GM23338 (cell line): Measurements from ENCODE around the gene SND1. TPM values are rescaled to one million over a fixed set of nuclear protein-coding genes. Genes with fewer than 3 reads are reported as not detected.

Source experiments
- ATAC-seq: fragments of 200-7000 bp; cut with Tn5 transposase; 3 replicates; pipeline ENCODE4 v1.9.1; 2020
- DNase-seq: peaks from one replicate; pipeline ENCODE4 v3.0.0-alpha.2; 2015; ENCODE audit warnings: low spot score
- H2AFZ ChIP-seq: fragments of 200-600 bp; sonication (generic); 2 replicates; pipeline ENCODE4 v1.8.0; 2016; ENCODE audit warnings: antibody characterized with exemption, mild to moderate bottlenecking, moderate library complexity
- H3F3A ChIP-seq: fragments of 200-600 bp; sonication (generic); replicated peaks from 2 replicates; pipeline ENCODE4 v1.8.0; 2017; ENCODE audit warnings: antibody characterized with exemption, mixed run types, low read depth
- H3K27ac ChIP-seq: fragments of 200-600 bp; sonication (generic); 2 replicates; pipeline ENCODE4 v1.6.1; 2016; ENCODE audit warnings: low read depth
- H3K27me3 ChIP-seq: fragments of 200-600 bp; sonication (generic); 2 replicates; pipeline ENCODE4 v1.8.0; 2016; ENCODE audit warnings: mild to moderate bottlenecking, mixed run types, moderate library complexity; ENCODE audit not compliant: insufficient read depth
- H3K36me3 ChIP-seq: fragments of 200-600 bp; sonication (generic); 2 replicates; pipeline ENCODE4 v1.8.0; 2016; ENCODE audit warnings: mild to moderate bottlenecking; ENCODE audit not compliant: insufficient read depth
- H3K4me1 ChIP-seq: fragments of 200-600 bp; sonication (generic); 2 replicates; pipeline ENCODE4 v1.8.0; 2016; ENCODE audit warnings: mild to moderate bottlenecking, moderate library complexity; ENCODE audit not compliant: insufficient read depth
- H3K4me2 ChIP-seq: fragments of 200-600 bp; sonication (generic); 2 replicates; pipeline ENCODE4 v1.7.1; 2017; ENCODE audit warnings: mixed run types
- H3K4me3 ChIP-seq: fragments of 200-600 bp; sonication (generic); 2 replicates; pipeline ENCODE4 v1.6.1; 2016; ENCODE audit warnings: mixed run types
- H3K79me2 ChIP-seq: fragments of 200-600 bp; sonication (generic); replicated peaks from 2 replicates; pipeline ENCODE4 v1.8.0; 2017; ENCODE audit warnings: mild to moderate bottlenecking; ENCODE audit not compliant: insufficient read depth
- H3K9me2 ChIP-seq: fragments of 200-600 bp; sonication (generic); 2 replicates; pipeline ENCODE4 v1.8.0; 2017; ENCODE audit not compliant: insufficient read depth
- H4K20me1 ChIP-seq: fragments of 200-600 bp; sonication (generic); replicated peaks from 2 replicates; pipeline ENCODE4 v1.8.0; 2017; ENCODE audit warnings: mild to moderate bottlenecking; ENCODE audit not compliant: insufficient read depth
- H3K27ac Mint-ChIP-seq: 2 replicates; pipeline ENCODE4 v1.8.0; 2020; ENCODE audit warnings: inconsistent platforms, mild to moderate bottlenecking, moderate library complexity, mixed read lengths
- H3K27me3 Mint-ChIP-seq: 3 replicates; pipeline ENCODE4 v1.8.0; 2022; ENCODE audit warnings: low read depth, mild to moderate bottlenecking, moderate library complexity, mixed read lengths, inconsistent platforms; ENCODE audit not compliant: insufficient read depth, poor library complexity
- H3K36me3 Mint-ChIP-seq: 3 replicates; pipeline ENCODE4 v1.8.0; 2021; ENCODE audit warnings: low read depth, mild to moderate bottlenecking, inconsistent platforms, moderate library complexity, mixed read lengths
- H3K4me1 Mint-ChIP-seq: 3 replicates; pipeline ENCODE4 v1.8.0; 2020; ENCODE audit warnings: mild to moderate bottlenecking, inconsistent platforms, mixed read lengths
- H3K4me3 Mint-ChIP-seq: 3 replicates; pipeline ENCODE4 v1.8.0; 2021; ENCODE audit warnings: moderate library complexity, mild to moderate bottlenecking, inconsistent platforms, mixed read lengths
- H3K9me3 Mint-ChIP-seq: 3 replicates; pipeline ENCODE4 v1.8.0; 2020; ENCODE audit warnings: moderate library complexity, mild to moderate bottlenecking, inconsistent platforms, mixed read lengths
- CREB1 ChIP-seq: fragments of 250-450 bp; sonication (Bioruptor Pico); IDR thresholded peaks from 2 replicates; pipeline ENCODE4 v1.5.0; 2020; ENCODE audit warnings: low read depth, mild to moderate bottlenecking, moderate library complexity
- EZH2 ChIP-seq: fragments of 200-600 bp; sonication (generic); IDR thresholded peaks from one replicate; pipeline ENCODE4 v1.8.0; 2017; ENCODE audit warnings: antibody characterized with exemption, mild to moderate bottlenecking, low read depth; ENCODE audit not compliant: unreplicated experiment
- EZH2phosphoT487 ChIP-seq: fragments of 200-600 bp; sonication (generic); IDR thresholded peaks from one replicate; pipeline ENCODE4 v1.8.1; 2018; ENCODE audit warnings: antibody characterized with exemption; ENCODE audit not compliant: unreplicated experiment
- JUNB ChIP-seq: IDR thresholded peaks from one replicate; pipeline ENCODE4 v1.6.1; 2016; ENCODE audit warnings: antibody characterized with exemption; ENCODE audit not compliant: unreplicated experiment
- NANOG ChIP-seq: IDR thresholded peaks from 2 replicates; pipeline ENCODE4 v1.6.1; 2016; ENCODE audit warnings: antibody characterized with exemption, borderline replicate concordance
- POLR2AphosphoS5 ChIP-seq: IDR thresholded peaks from 2 replicates; pipeline ENCODE4 v1.6.1; 2016; ENCODE audit warnings: antibody characterized with exemption, low read depth
- REST ChIP-seq: IDR thresholded peaks from one replicate; pipeline ENCODE4 v1.6.1; 2018; ENCODE audit warnings: antibody characterized with exemption; ENCODE audit not compliant: unreplicated experiment
- STAT1 ChIP-seq: IDR thresholded peaks from one replicate; pipeline ENCODE4 v1.6.1; 2016; ENCODE audit warnings: antibody characterized with exemption; ENCODE audit not compliant: unreplicated experiment
- ZNF114 ChIP-seq: fragments of 250-450 bp; sonication (Bioruptor Pico); IDR thresholded peaks from 2 replicates; pipeline ENCODE4 v1.5.0; 2020; ENCODE audit warnings: mild to moderate bottlenecking, moderate library complexity
- ZNF331 ChIP-seq: fragments of 250-450 bp; sonication (Bioruptor Pico); IDR thresholded peaks from 2 replicates; pipeline ENCODE4 v1.5.0; 2020; ENCODE audit warnings: low read depth, mild to moderate bottlenecking, moderate library complexity
- polyA plus RNA-seq: library from polyadenylated mRNA; unstranded; fragments of >200 nt; fragmentation: Nextera tagmentation; extraction: Ambion mirVana; gene quantifications from 2 replicates; pipeline ENCODE4 v1.2.1, GENCODE V29; 2016
- total RNA-seq: library from RNA; depleted of rRNA; stranded (reverse); fragments of >200 nt; shearing (Covaris generic); gene quantifications from 2 replicates; pipeline ENCODE4 v1.2.3, GENCODE V29; 2014
- TF ChIP-seq, protein P1 (sequence below): IDR thresholded peaks from 2 replicates; pipeline ENCODE4 v1.6.1; 2016; ENCODE audit warnings: antibody characterized with exemption
- TF ChIP-seq, protein P2 (sequence below), 2 experiments: fragments of 200-600 bp in 1 of 2; sonication (generic) in 1 of 2; conservative IDR thresholded peaks; 2 replicates each; pipeline versions ENCODE4 v1.5.1 to v1.6.1; 2016 to 2017; ENCODE audit warnings: antibody characterized with exemption in 2 of 2, low read depth in 2 of 2, mild to moderate bottlenecking in 2 of 2, moderate library complexity in 1 of 2
- TF ChIP-seq, protein P3 (sequence below): fragments of 250-450 bp; sonication (Bioruptor Pico); IDR thresholded peaks from 2 replicates; pipeline ENCODE4 v1.5.0; 2020; ENCODE audit warnings: mild to moderate bottlenecking, moderate library complexity

The SND1 gene
- total and polyA plus RNA-seq, 2 experiments from 2014 or later = 107 to 254 TPM

- Histone ChIP-seq H3K27me3 (no peaks in the 10 kb centered on the region), H3K36me3 (peaks cover 6% of the 10 kb centered on the region), H3F3A (peaks cover 11% of the 10 kb centered on the region), H3K27ac (no peak overlapping the region), H2AFZ (no peak overlapping the region), H3K4me3 (no peak overlapping the region), H3K9me2 (no peaks in the 10 kb centered on the region), H3K79me2 (peaks cover 56% of the 10 kb centered on the region), H3K4me1 (peaks cover 38% of the 10 kb centered on the region), H3K4me2 (no peak overlapping the region), H4K20me1 (peaks cover 37% of the 10 kb centered on the region)
- Mint-ChIP-seq H3K36me3 (peaks cover 4% of the 10 kb centered on the region), H3K27ac (no peak overlapping the region), H3K27me3 (no peaks in the 10 kb centered on the region), H3K4me1 (peaks cover 40% of the 10 kb centered on the region), H3K9me3 (no peaks in the 10 kb centered on the region), H3K4me3 (no peak overlapping the region)
- DNase-seq (no peak), ATAC-seq (no peak)
- TF ChIP-seq, protein P1, sequence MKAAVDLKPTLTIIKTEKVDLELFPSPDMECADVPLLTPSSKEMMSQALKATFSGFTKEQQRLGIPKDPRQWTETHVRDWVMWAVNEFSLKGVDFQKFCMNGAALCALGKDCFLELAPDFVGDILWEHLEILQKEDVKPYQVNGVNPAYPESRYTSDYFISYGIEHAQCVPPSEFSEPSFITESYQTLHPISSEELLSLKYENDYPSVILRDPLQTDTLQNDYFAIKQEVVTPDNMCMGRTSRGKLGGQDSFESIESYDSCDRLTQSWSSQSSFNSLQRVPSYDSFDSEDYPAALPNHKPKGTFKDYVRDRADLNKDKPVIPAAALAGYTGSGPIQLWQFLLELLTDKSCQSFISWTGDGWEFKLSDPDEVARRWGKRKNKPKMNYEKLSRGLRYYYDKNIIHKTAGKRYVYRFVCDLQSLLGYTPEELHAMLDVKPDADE = no peak
- no peak for TF ChIP-seq JUNB
- TF ChIP-seq, protein P2, sequence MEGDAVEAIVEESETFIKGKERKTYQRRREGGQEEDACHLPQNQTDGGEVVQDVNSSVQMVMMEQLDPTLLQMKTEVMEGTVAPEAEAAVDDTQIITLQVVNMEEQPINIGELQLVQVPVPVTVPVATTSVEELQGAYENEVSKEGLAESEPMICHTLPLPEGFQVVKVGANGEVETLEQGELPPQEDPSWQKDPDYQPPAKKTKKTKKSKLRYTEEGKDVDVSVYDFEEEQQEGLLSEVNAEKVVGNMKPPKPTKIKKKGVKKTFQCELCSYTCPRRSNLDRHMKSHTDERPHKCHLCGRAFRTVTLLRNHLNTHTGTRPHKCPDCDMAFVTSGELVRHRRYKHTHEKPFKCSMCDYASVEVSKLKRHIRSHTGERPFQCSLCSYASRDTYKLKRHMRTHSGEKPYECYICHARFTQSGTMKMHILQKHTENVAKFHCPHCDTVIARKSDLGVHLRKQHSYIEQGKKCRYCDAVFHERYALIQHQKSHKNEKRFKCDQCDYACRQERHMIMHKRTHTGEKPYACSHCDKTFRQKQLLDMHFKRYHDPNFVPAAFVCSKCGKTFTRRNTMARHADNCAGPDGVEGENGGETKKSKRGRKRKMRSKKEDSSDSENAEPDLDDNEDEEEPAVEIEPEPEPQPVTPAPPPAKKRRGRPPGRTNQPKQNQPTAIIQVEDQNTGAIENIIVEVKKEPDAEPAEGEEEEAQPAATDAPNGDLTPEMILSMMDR (conservative IDR thresholded peaks at IDR 0.05; ENCODE audit: low read depth in 2 of 2) = no peak
- no peak for TF ChIP-seq EZH2phosphoT487
- TF ChIP-seq REST = no peak
- no peak for TF ChIP-seq EZH2
- TF ChIP-seq, protein P3, sequence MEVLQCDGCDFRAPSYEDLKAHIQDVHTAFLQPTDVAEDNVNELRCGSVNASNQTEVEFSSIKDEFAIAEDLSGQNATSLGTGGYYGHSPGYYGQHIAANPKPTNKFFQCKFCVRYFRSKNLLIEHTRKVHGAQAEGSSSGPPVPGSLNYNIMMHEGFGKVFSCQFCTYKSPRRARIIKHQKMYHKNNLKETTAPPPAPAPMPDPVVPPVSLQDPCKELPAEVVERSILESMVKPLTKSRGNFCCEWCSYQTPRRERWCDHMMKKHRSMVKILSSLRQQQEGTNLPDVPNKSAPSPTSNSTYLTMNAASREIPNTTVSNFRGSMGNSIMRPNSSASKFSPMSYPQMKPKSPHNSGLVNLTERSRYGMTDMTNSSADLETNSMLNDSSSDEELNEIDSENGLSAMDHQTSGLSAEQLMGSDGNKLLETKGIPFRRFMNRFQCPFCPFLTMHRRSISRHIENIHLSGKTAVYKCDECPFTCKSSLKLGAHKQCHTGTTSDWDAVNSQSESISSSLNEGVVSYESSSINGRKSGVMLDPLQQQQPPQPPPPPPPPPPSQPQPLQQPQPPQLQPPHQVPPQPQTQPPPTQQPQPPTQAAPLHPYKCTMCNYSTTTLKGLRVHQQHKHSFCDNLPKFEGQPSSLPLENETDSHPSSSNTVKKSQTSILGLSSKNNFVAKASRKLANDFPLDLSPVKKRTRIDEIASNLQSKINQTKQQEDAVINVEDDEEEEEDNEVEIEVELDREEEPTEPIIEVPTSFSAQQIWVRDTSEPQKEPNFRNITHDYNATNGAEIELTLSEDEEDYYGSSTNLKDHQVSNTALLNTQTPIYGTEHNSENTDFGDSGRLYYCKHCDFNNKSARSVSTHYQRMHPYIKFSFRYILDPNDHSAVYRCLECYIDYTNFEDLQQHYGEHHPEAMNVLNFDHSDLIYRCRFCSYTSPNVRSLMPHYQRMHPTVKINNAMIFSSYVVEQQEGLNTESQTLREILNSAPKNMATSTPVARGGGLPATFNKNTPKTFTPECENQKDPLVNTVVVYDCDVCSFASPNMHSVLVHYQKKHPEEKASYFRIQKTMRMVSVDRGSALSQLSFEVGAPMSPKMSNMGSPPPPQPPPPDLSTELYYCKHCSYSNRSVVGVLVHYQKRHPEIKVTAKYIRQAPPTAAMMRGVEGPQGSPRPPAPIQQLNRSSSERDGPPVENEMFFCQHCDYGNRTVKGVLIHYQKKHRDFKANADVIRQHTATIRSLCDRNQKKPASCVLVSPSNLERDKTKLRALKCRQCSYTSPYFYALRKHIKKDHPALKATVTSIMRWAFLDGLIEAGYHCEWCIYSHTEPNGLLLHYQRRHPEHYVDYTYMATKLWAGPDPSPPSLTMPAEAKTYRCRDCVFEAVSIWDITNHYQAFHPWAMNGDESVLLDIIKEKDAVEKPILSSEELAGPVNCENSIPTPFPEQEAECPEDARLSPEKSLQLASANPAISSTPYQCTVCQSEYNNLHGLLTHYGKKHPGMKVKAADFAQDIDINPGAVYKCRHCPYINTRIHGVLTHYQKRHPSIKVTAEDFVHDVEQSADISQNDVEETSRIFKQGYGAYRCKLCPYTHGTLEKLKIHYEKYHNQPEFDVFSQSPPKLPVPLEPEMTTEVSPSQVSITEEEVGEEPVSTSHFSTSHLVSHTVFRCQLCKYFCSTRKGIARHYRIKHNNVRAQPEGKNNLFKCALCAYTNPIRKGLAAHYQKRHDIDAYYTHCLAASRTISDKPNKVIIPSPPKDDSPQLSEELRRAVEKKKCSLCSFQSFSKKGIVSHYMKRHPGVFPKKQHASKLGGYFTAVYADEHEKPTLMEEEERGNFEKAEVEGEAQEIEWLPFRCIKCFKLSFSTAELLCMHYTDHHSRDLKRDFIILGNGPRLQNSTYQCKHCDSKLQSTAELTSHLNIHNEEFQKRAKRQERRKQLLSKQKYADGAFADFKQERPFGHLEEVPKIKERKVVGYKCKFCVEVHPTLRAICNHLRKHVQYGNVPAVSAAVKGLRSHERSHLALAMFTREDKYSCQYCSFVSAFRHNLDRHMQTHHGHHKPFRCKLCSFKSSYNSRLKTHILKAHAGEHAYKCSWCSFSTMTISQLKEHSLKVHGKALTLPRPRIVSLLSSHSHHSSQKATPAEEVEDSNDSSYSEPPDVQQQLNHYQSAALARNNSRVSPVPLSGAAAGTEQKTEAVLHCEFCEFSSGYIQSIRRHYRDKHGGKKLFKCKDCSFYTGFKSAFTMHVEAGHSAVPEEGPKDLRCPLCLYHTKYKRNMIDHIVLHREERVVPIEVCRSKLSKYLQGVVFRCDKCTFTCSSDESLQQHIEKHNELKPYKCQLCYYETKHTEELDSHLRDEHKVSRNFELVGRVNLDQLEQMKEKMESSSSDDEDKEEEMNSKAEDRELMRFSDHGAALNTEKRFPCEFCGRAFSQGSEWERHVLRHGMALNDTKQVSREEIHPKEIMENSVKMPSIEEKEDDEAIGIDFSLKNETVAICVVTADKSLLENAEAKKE (CRISPR knock-in tag) = no peak
- TF ChIP-seq POLR2AphosphoS5 = no peak
- TF ChIP-seq ZNF114 (CRISPR knock-in tag) = no peak
- no peak for TF ChIP-seq CREB1 (CRISPR knock-in tag)
- no peak for TF ChIP-seq ZNF331
- no peak for TF ChIP-seq STAT1
- TF ChIP-seq NANOG = no peak
Measured at GRCh38 chr7:127907110-127908040, 255.4 kb downstream of the SND1 start.
